HCT116 (cell line): ENCODE measurements around the gene PLA2G10. TPM values are rescaled to one million over a fixed set of nuclear protein-coding genes. Genes with fewer than 3 reads are reported as not detected.

Experiments used
- ATAC-seq: fragments of 200-7000 bp; cut with Tn5 transposase; 2 replicates; pipeline ENCODE4 v1.9.1; 2020; ENCODE audit warnings: mild to moderate bottlenecking, moderate library complexity
- BruUV-seq: library from RNA; stranded (reverse); fragments of 400-500 nt; replicated peaks from 2 replicates; lab custom pipeline; 2021; lab: Mats Ljungman, UMichigan
- CTCF ChIA-PET: fragments of 300-600 bp; sonication (Branson Sonifier 250); formaldehyde crosslinking; loops from one replicate; lab custom pipeline; 2021; ENCODE audit warnings: antibody characterized with exemption; lab: Charles Lee
- POLR2A ChIA-PET: fragments of 300-600, 350-600 bp; sonication (Branson Sonifier 250); formaldehyde crosslinking; loops from one replicate; lab custom pipeline; 2021; ENCODE audit warnings: antibody characterized with exemption; lab: Charles Lee
- RAD21 ChIA-PET, 2 experiments: fragments of 300-600 bp; sonication (Branson Sonifier 250); formaldehyde crosslinking; loops; one replicate each; lab custom pipeline; 2023; ENCODE audit warnings: low total read pairs in 2 of 2; ENCODE audit not compliant: uncharacterized antibody in 2 of 2, unreplicated experiment in 2 of 2, low non-redundant PET in 1 of 2; lab: Charles Lee
- DNase-seq: peaks from one replicate; pipeline ENCODE4 v3.0.0-alpha.2; 2010; ENCODE audit warnings: low read depth, low spot score
- H2AFZ ChIP-seq: fragments of 200-600 bp; shearing (Covaris generic), sonication (generic); 2 replicates; pipeline ENCODE4 v1.6.1; 2017; ENCODE audit warnings: low read depth, mixed run types, mixed read lengths, antibody characterized with exemption, low read length; ENCODE audit not compliant: poor library complexity, severe bottlenecking
- H3K27ac ChIP-seq: 2 replicates; pipeline ENCODE4 v1.5.1; 2012; ENCODE audit warnings: low read depth, low read length
- H3K27me3 ChIP-seq: fragments of 200-600 bp; sonication (generic); 2 replicates; pipeline ENCODE4 v1.6.1; 2016; ENCODE audit warnings: mixed run types, low read length, mixed read lengths; ENCODE audit not compliant: insufficient read depth
- H3K36me3 ChIP-seq, 2 experiments: fragments of 200-500 bp in 1 of 2; fragments of 200-600 bp in 1 of 2; sonication (Bioruptor generic) in 1 of 2; sonication (generic) in 1 of 2; 2 replicates each; pipeline versions ENCODE4 v1.5.1 to v1.6.1; 2014 to 2016; ENCODE audit warnings: low read length in 2 of 2, inconsistent platforms in 1 of 2, mixed read lengths in 1 of 2, mixed run types in 1 of 2; ENCODE audit not compliant: insufficient read depth in 2 of 2, control insufficient read depth in 1 of 2
- H3K4me1 ChIP-seq, 2 experiments: fragments of 200-600 bp in 1 of 2; sonication (generic) in 1 of 2; 2 replicates each; pipeline versions ENCODE4 v1.5.1 to v1.6.1; 2012 to 2017; ENCODE audit warnings: low read length in 2 of 2, inconsistent platforms in 1 of 2, mild to moderate bottlenecking in 1 of 2, mixed read lengths in 1 of 2, mixed run types in 1 of 2, moderate library complexity in 1 of 2; ENCODE audit not compliant: insufficient read depth in 2 of 2, control insufficient read depth in 1 of 2
- H3K4me2 ChIP-seq: fragments of 200-600 bp; sonication (generic); 2 replicates; pipeline ENCODE4 v1.6.1; 2017; ENCODE audit warnings: mixed run types, low read length, mixed read lengths
- H3K4me3 ChIP-seq, 2 experiments: fragments of 200-600 bp in 1 of 2; sonication (generic) in 1 of 2; replicated peaks in 1 of 2; 2 replicates each; pipeline ENCODE4 v1.5.1; 2011 to 2016; ENCODE audit warnings: low read length in 2 of 2, control low read depth in 1 of 2, low read depth in 1 of 2, mild to moderate bottlenecking in 1 of 2, mixed read lengths in 1 of 2, mixed run types in 1 of 2
- H3K79me2 ChIP-seq: fragments of 200-600 bp; sonication (generic); 2 replicates; pipeline ENCODE4 v1.6.1; 2017; ENCODE audit warnings: mild to moderate bottlenecking, mixed run types, low read length, moderate library complexity, mixed read lengths; ENCODE audit not compliant: insufficient read depth
- H3K9ac ChIP-seq: fragments of 200-600 bp; sonication (generic); 2 replicates; pipeline ENCODE4 v1.6.1; 2016; ENCODE audit warnings: low read length, mixed read lengths
- H3K9me2 ChIP-seq: fragments of 200-600 bp; sonication (generic), shearing (Covaris generic); 2 replicates; pipeline ENCODE4 v1.6.1; 2017; ENCODE audit warnings: mixed run types, mild to moderate bottlenecking, moderate library complexity; ENCODE audit not compliant: insufficient read depth
- H3K9me3 ChIP-seq, 2 experiments: fragments of 200-500 bp in 1 of 2; fragments of 200-600 bp in 1 of 2; sonication (Bioruptor generic) in 1 of 2; sonication (generic) in 1 of 2; 2 replicates each; pipeline ENCODE4 v1.6.1; 2014 to 2017; ENCODE audit warnings: low read length in 2 of 2, mixed read lengths in 2 of 2, inconsistent platforms in 1 of 2, low read depth in 1 of 2, mild to moderate bottlenecking in 1 of 2, mixed run types in 1 of 2, moderate library complexity in 1 of 2; ENCODE audit not compliant: control insufficient read depth in 1 of 2, insufficient read depth in 1 of 2
- H4K20me1 ChIP-seq: fragments of 200-600 bp; sonication (generic), shearing (Covaris generic); 2 replicates; pipeline ENCODE4 v1.6.1; 2017; ENCODE audit warnings: mixed run types, mild to moderate bottlenecking, moderate library complexity; ENCODE audit not compliant: insufficient read depth
- EGR1 ChIP-seq: IDR thresholded peaks from 2 replicates; pipeline ENCODE4 v1.6.1; 2012; ENCODE audit warnings: low read depth
- EZH2phosphoT487 ChIP-seq: fragments of 200-600 bp; IDR thresholded peaks from 2 replicates; pipeline ENCODE4 v1.6.1; 2018; ENCODE audit warnings: antibody characterized with exemption, borderline replicate concordance
- FOSL1 ChIP-seq: IDR thresholded peaks from 2 replicates; pipeline ENCODE4 v1.6.1; 2012; ENCODE audit warnings: low read depth
- JUND ChIP-seq: IDR thresholded peaks from 2 replicates; pipeline ENCODE4 v1.6.1; 2012
- POLR2AphosphoS5 ChIP-seq: IDR thresholded peaks from 2 replicates; pipeline ENCODE4 v1.6.1; 2011; ENCODE audit warnings: mild to moderate bottlenecking, low read depth, low read length, moderate library complexity
- RAD21 ChIP-seq: IDR thresholded peaks from 2 replicates; pipeline ENCODE4 v1.6.1; 2012; ENCODE audit warnings: low read depth, mild to moderate bottlenecking
- SRF ChIP-seq: IDR thresholded peaks from 2 replicates; pipeline ENCODE4 v1.6.1; 2012; ENCODE audit warnings: low read depth
- ZFX ChIP-seq: fragments of 450-650 bp; IDR thresholded peaks from 2 replicates; pipeline ENCODE4 v1.6.1; 2017
- intact Hi-C: fragments of 100-400 bp; cut with micrococcal nuclease; formaldehyde crosslinking; loops from 2 replicates; pipeline ENCODE4 v1.10.0; 2022
- total RNA-seq: library from RNA; stranded (reverse); gene quantifications from one replicate; pipeline ENCODE4 v1.2.1, GENCODE V29; 2021; ENCODE audit not compliant: unreplicated experiment
- TF ChIP-seq, protein P1 (sequence below): IDR thresholded peaks from 2 replicates; pipeline ENCODE4 v1.6.1; 2012
- TF ChIP-seq, protein P2 (sequence below): IDR thresholded peaks from 2 replicates; pipeline ENCODE4 v1.6.1; 2012; ENCODE audit warnings: low read depth
- TF ChIP-seq, protein P3 (sequence below), 3 experiments: fragments of 200-600 bp in 1 of 3; sonication (generic) in 1 of 3; IDR thresholded peaks in 2 of 3; conservative IDR thresholded peaks in 1 of 3; 2 replicates each; pipeline ENCODE4 v1.5.1; 2012 to 2017; ENCODE audit warnings: low read depth in 2 of 3, low read length in 2 of 3, antibody characterized with exemption in 1 of 3, borderline replicate concordance in 1 of 3, control low read depth in 1 of 3, mild to moderate bottlenecking in 1 of 3, mixed read lengths in 1 of 3, mixed run types in 1 of 3, moderate library complexity in 1 of 3; ENCODE audit not compliant: insufficient read depth in 1 of 3

The PLA2G10 gene
- total RNA-seq, 1 experiment from 2014 or later = not detected

DNA sequence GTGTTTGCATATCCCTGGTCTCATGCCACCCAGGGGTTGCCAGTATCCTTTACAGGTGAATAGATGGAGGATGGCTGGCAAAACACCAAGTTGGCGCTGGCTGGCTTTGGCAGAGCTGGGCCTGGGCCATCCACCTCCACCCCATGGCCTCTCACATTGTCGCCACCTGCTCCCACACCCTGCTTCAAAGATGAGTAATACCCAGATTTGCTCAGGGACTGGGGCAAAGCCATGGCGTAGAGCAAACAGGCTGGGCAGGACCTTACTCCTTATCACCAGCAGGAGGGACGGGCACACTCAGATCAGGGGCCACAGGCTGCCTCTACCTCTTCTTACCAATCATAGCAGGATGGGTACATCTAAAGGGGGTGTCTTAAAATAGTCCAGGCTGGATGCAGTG is 24.3 kb downstream of the PLA2G10 start:
- RAD21 ChIA-PET = no interaction called here
- H3K27me3 ChIP-seq = no peaks in the 10 kb centered on the region
- H3K4me3 ChIP-seq = no peak overlapping the region
- H3K4me1 ChIP-seq = no peaks in the 10 kb centered on the region
- no TSS peak for BruUV-seq
- CTCF ChIA-PET = no interaction called here
- H3K79me2 ChIP-seq = no peaks in the 10 kb centered on the region
- no peak for DNase-seq
- H3K9me3 ChIP-seq = no peaks in the 10 kb centered on the region
- peak; percentile 52 for ATAC-seq
- H3K9me2 ChIP-seq = no peaks in the 10 kb centered on the region
- H3K36me3 ChIP-seq = peaks cover 11 to 19% of the 10 kb centered on the region in 2 experiments
- TF ChIP-seq FOSL1 (no peak), POLR2AphosphoS5 (no peak; the same call in 1 of the 2 replicates), EGR1 (no peak), ZFX (no peak), JUND (no peak), RAD21 (no peak), EZH2phosphoT487 (no peak), SRF (no peak)
- TF ChIP-seq, protein P1, sequence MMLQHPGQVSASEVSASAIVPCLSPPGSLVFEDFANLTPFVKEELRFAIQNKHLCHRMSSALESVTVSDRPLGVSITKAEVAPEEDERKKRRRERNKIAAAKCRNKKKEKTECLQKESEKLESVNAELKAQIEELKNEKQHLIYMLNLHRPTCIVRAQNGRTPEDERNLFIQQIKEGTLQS = no peak
- TF ChIP-seq, protein P2, sequence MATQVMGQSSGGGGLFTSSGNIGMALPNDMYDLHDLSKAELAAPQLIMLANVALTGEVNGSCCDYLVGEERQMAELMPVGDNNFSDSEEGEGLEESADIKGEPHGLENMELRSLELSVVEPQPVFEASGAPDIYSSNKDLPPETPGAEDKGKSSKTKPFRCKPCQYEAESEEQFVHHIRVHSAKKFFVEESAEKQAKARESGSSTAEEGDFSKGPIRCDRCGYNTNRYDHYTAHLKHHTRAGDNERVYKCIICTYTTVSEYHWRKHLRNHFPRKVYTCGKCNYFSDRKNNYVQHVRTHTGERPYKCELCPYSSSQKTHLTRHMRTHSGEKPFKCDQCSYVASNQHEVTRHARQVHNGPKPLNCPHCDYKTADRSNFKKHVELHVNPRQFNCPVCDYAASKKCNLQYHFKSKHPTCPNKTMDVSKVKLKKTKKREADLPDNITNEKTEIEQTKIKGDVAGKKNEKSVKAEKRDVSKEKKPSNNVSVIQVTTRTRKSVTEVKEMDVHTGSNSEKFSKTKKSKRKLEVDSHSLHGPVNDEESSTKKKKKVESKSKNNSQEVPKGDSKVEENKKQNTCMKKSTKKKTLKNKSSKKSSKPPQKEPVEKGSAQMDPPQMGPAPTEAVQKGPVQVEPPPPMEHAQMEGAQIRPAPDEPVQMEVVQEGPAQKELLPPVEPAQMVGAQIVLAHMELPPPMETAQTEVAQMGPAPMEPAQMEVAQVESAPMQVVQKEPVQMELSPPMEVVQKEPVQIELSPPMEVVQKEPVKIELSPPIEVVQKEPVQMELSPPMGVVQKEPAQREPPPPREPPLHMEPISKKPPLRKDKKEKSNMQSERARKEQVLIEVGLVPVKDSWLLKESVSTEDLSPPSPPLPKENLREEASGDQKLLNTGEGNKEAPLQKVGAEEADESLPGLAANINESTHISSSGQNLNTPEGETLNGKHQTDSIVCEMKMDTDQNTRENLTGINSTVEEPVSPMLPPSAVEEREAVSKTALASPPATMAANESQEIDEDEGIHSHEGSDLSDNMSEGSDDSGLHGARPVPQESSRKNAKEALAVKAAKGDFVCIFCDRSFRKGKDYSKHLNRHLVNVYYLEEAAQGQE = no peak
- TF ChIP-seq, protein P3, sequence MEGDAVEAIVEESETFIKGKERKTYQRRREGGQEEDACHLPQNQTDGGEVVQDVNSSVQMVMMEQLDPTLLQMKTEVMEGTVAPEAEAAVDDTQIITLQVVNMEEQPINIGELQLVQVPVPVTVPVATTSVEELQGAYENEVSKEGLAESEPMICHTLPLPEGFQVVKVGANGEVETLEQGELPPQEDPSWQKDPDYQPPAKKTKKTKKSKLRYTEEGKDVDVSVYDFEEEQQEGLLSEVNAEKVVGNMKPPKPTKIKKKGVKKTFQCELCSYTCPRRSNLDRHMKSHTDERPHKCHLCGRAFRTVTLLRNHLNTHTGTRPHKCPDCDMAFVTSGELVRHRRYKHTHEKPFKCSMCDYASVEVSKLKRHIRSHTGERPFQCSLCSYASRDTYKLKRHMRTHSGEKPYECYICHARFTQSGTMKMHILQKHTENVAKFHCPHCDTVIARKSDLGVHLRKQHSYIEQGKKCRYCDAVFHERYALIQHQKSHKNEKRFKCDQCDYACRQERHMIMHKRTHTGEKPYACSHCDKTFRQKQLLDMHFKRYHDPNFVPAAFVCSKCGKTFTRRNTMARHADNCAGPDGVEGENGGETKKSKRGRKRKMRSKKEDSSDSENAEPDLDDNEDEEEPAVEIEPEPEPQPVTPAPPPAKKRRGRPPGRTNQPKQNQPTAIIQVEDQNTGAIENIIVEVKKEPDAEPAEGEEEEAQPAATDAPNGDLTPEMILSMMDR (IDR thresholded peaks at IDR 0.05 in 2 of 3, conservative IDR thresholded peaks at IDR 0.05 in 1 of 3; ENCODE audit: borderline replicate concordance in 1 of 3, insufficient read depth in 1 of 3, low read depth in 2 of 3, low read length in 2 of 3) = no peak
- H2AFZ ChIP-seq = no peak overlapping the region
- H3K4me2 ChIP-seq = no peak overlapping the region
- no peak overlapping the region for H3K27ac ChIP-seq
- intact Hi-C loops = no loop called here
- no peak overlapping the region for H3K9ac ChIP-seq
- H4K20me1 ChIP-seq = no peaks in the 10 kb centered on the region
- POLR2A ChIA-PET = no interaction called here
